ENCODE results near the gene HRH1. TPM values are rescaled to one million over a fixed set of nuclear protein-coding genes. Genes with fewer than 3 reads are reported as not detected.
"Not testable (repeated sequence)": the region's sequence is repeated elsewhere in the genome, so short reads cannot be mapped to it uniquely, and the experiment has no call there.

Gene HRH1
- total RNA-seq, 1 donor from 2014 or later, result 2.1 TPM

DNA sequence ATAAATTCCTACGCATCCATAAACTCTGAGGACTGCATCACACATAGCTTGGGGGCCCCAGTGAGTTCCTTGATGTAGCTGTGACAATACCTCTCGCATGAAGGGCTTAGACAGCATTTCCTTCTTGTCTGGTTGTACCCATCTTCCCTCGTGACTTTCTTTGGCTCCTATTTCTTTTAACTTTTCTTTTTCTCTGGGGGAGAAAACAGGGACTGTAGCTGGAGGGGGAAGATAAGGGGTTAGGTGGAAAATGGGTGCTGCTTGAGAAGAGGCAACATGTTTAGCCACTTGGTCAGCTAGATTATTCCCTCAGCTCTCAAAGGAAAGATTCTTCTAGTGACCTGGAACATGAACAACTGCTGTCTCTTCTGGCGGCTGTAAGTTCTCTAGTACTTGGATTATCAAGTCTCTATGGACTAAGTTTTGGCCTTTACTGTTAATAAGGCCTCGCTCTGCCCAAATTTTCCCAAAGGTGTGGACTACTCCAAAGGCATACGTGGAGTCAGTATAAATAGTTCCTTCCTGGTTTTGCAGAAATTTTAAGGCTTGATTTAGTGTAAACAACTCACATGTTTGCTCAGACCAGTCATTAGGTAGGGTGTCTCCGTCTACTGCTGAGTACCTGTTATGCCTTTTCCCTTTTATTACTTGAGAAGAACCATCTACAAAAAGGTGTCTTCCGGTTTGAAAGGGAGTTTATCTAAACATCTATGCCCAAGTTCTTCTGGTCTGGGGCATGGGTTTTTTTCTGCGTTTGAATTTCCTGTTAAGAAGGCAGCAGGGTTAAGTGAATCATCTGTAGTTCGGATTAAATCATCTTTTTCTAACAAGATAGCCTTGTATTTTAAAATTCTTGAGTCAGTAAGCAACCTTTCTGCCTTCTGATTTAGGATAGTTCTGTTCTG is 96.9 kb downstream of the HRH1 start:
- no peaks in the 10 kb centered on the region for H3K9me3 ChIP-seq (ENCODE audit: insufficient read depth, low read depth, low read length)
- FAIRE-seq (no peak), DNase-seq (ENCODE audit: low read depth) (no peak)
- peaks cover 4% of the 10 kb centered on the region for H3K9me3 Mint-ChIP-seq (ENCODE audit: unreplicated experiment)
- no peak overlapping the region for H2AFZ ChIP-seq (ENCODE audit: low read depth, low read length)
- no peak overlapping the region for H3K4me3 Mint-ChIP-seq (ENCODE audit: unreplicated experiment)
- peaks cover 5% of the 10 kb centered on the region for H3K4me1 Mint-ChIP-seq (ENCODE audit: low read depth, unreplicated experiment)
- peak overlapping the region; percentile 25 for H3K4me2 ChIP-seq (ENCODE audit: low read length)
- peaks cover 11% of the 10 kb centered on the region for H3K4me1 ChIP-seq (ENCODE audit: insufficient read depth, low read length)
- peaks cover 8% of the 10 kb centered on the region for H4K20me1 ChIP-seq (ENCODE audit: insufficient read depth, low read length)
- peaks cover 10% of the 10 kb centered on the region for H3K27me3 Mint-ChIP-seq (ENCODE audit: low read depth, unreplicated experiment)
- H3K27ac Mint-ChIP-seq (ENCODE audit: unreplicated experiment), result no peak overlapping the region
- H3K36me3 Mint-ChIP-seq (ENCODE audit: low read depth, unreplicated experiment), result peaks cover 7% of the 10 kb centered on the region
- H3K79me2 ChIP-seq (ENCODE audit: insufficient read depth, low read length), result peaks cover 15% of the 10 kb centered on the region
- no peaks in the 10 kb centered on the region for H3K36me3 ChIP-seq (ENCODE audit: insufficient read depth, low read length)
- no peak overlapping the region for H3K27ac ChIP-seq (ENCODE audit: low read depth, low read length)
- H3K27me3 ChIP-seq (ENCODE audit: insufficient read depth, low read length), result no peaks in the 10 kb centered on the region
- no peak overlapping the region for H3K9ac ChIP-seq (ENCODE audit: low read length)
- TF ChIP-seq EZH2 (IDR thresholded peaks at IDR 0.05; ENCODE audit: insufficient read depth, low read length), result no peak
- TF ChIP-seq, protein P1, sequence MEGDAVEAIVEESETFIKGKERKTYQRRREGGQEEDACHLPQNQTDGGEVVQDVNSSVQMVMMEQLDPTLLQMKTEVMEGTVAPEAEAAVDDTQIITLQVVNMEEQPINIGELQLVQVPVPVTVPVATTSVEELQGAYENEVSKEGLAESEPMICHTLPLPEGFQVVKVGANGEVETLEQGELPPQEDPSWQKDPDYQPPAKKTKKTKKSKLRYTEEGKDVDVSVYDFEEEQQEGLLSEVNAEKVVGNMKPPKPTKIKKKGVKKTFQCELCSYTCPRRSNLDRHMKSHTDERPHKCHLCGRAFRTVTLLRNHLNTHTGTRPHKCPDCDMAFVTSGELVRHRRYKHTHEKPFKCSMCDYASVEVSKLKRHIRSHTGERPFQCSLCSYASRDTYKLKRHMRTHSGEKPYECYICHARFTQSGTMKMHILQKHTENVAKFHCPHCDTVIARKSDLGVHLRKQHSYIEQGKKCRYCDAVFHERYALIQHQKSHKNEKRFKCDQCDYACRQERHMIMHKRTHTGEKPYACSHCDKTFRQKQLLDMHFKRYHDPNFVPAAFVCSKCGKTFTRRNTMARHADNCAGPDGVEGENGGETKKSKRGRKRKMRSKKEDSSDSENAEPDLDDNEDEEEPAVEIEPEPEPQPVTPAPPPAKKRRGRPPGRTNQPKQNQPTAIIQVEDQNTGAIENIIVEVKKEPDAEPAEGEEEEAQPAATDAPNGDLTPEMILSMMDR (IDR thresholded peaks at IDR 0.05; ENCODE audit: insufficient read depth, low read depth, low read length), result no peak
- no peak overlapping the region for H3K4me3 ChIP-seq (ENCODE audit: insufficient read depth, low read depth, low read length)

DNA sequence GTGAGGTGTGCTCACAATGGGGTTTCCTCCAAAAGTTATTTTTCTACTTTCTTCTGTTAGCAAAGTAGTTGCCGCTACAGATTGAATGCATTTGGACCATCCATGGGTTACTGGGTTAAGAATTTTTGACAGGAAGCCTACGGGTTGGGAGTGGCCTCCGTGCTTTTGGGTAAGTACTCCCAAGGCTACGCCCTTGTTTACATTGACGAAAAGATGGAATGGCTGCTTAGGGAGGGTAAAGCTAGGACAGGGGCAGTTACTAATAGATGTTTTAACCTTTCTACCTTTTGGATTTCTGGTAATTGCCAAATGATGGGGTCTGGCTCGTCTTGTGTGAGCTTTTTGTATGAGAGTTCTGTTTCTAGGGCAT is 97.5 kb downstream of the HRH1 start:
- peaks cover 10% of the 10 kb centered on the region for H3K27me3 Mint-ChIP-seq (ENCODE audit: low read depth, unreplicated experiment)
- H3K4me3 Mint-ChIP-seq (ENCODE audit: unreplicated experiment), result no peak overlapping the region
- Histone ChIP-seq H3K79me2 (ENCODE audit: insufficient read depth, low read length) (peaks cover 15% of the 10 kb centered on the region), H3K9me3 (ENCODE audit: insufficient read depth, low read depth, low read length) (no peaks in the 10 kb centered on the region), H3K27ac (ENCODE audit: low read depth, low read length) (no peak overlapping the region), H3K4me1 (ENCODE audit: insufficient read depth, low read length) (peaks cover 6% of the 10 kb centered on the region), H2AFZ (ENCODE audit: low read depth, low read length) (no peak overlapping the region), H3K4me3 (ENCODE audit: insufficient read depth, low read depth, low read length) (no peak overlapping the region), H3K4me2 (ENCODE audit: low read length) (peak overlapping the region; percentile 25), H3K36me3 (ENCODE audit: insufficient read depth, low read length) (no peaks in the 10 kb centered on the region), H3K9ac (ENCODE audit: low read length) (no peak overlapping the region), H4K20me1 (ENCODE audit: insufficient read depth, low read length) (peaks cover 5% of the 10 kb centered on the region), H3K27me3 (ENCODE audit: insufficient read depth, low read length) (no peaks in the 10 kb centered on the region)
- no peak for DNase-seq (ENCODE audit: low read depth)
- H3K4me1 Mint-ChIP-seq (ENCODE audit: low read depth, unreplicated experiment), result peaks cover 5% of the 10 kb centered on the region
- FAIRE-seq, result no peak
- no peak for TF ChIP-seq EZH2 (IDR thresholded peaks at IDR 0.05; ENCODE audit: insufficient read depth, low read length)
- TF ChIP-seq, protein P1 (IDR thresholded peaks at IDR 0.05; ENCODE audit: insufficient read depth, low read depth, low read length), result no peak
- H3K27ac Mint-ChIP-seq (ENCODE audit: unreplicated experiment), result no peak overlapping the region
- peaks cover 7% of the 10 kb centered on the region for H3K36me3 Mint-ChIP-seq (ENCODE audit: low read depth, unreplicated experiment)
- peaks cover 4% of the 10 kb centered on the region for H3K9me3 Mint-ChIP-seq (ENCODE audit: unreplicated experiment)

DNA sequence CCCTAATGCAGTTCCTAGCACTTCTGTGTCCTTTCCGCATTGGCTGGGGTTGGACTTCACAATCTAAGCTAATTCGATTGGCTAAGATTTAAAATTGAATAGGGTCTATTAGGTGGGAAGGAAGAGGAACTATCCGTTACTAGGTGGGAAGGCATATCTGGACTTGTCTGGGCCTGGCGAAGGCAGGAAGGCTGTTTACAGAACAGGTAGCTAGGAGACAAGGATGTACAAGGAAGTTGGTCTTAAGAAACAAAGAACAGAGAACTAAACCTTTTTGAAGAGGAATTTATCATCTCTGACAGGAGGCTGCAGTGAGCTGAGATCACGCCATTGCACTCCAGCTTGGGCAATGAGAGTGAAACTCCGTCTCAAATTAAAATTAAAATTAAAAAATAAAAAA is 100.6 kb downstream of the HRH1 start:
- no peak overlapping the region for H3K4me2 ChIP-seq (ENCODE audit: low read length)
- peaks cover 11% of the 10 kb centered on the region for H3K36me3 ChIP-seq (ENCODE audit: insufficient read depth, low read length)
- no peak overlapping the region for H2AFZ ChIP-seq (ENCODE audit: low read depth, low read length)
- Mint-ChIP-seq H3K36me3 (ENCODE audit: low read depth, unreplicated experiment) (peaks cover 17% of the 10 kb centered on the region), H3K9me3 (ENCODE audit: unreplicated experiment) (peaks cover 8% of the 10 kb centered on the region), H3K4me1 (ENCODE audit: low read depth, unreplicated experiment) (no peaks in the 10 kb centered on the region), H3K27me3 (ENCODE audit: low read depth, unreplicated experiment) (peaks cover 18% of the 10 kb centered on the region), H3K27ac (ENCODE audit: unreplicated experiment) (no peak overlapping the region), H3K4me3 (ENCODE audit: unreplicated experiment) (no peak overlapping the region)
- FAIRE-seq (no peak), DNase-seq (ENCODE audit: low read depth) (no peak)
- H3K4me3 ChIP-seq (ENCODE audit: insufficient read depth, low read depth, low read length), result no peak overlapping the region
- no peak for TF ChIP-seq EZH2 (IDR thresholded peaks at IDR 0.05; ENCODE audit: insufficient read depth, low read length)
- H3K9ac ChIP-seq (ENCODE audit: low read length), result no peak overlapping the region
- H3K27ac ChIP-seq (ENCODE audit: low read depth, low read length), result no peak overlapping the region
- no peaks in the 10 kb centered on the region for H4K20me1 ChIP-seq (ENCODE audit: insufficient read depth, low read length)
- H3K27me3 ChIP-seq (ENCODE audit: insufficient read depth, low read length), result no peaks in the 10 kb centered on the region
- H3K9me3 ChIP-seq (ENCODE audit: insufficient read depth, low read depth, low read length), result no peaks in the 10 kb centered on the region
- H3K79me2 ChIP-seq (ENCODE audit: insufficient read depth, low read length), result peaks cover 6% of the 10 kb centered on the region
- H3K4me1 ChIP-seq (ENCODE audit: insufficient read depth, low read length), result no peaks in the 10 kb centered on the region

DNA sequence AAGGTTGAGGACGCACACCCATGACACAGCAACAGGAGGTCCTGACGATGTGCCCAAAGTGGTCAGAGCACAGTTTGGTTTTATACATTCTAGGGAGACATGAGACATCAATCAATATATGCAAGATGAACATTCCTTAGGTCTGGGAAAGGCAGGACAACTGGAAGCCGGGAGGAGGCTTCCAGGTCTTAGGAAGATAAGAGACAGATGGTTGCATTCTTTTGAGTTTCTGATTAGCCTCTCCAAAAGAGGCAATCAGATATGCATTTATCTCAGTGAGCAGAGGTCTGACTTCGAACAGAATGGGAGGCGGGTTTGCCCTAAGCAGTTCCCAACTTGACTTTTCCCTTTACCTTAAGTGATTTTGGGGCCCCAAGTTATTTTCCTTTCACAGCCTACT is 101.2 kb downstream of the HRH1 start:
- peaks cover 23% of the 10 kb centered on the region for H3K36me3 Mint-ChIP-seq (ENCODE audit: low read depth, unreplicated experiment)
- FAIRE-seq; H3K27me3 ChIP-seq (ENCODE audit: insufficient read depth, low read length); H3K4me3 Mint-ChIP-seq (ENCODE audit: unreplicated experiment); H3K27ac ChIP-seq (ENCODE audit: low read depth, low read length); H3K79me2 ChIP-seq (ENCODE audit: insufficient read depth, low read length); H3K4me1 ChIP-seq (ENCODE audit: insufficient read depth, low read length); H3K9me3 ChIP-seq (ENCODE audit: insufficient read depth, low read depth, low read length); H4K20me1 ChIP-seq (ENCODE audit: insufficient read depth, low read length); H3K4me3 ChIP-seq (ENCODE audit: insufficient read depth, low read depth, low read length); H3K4me2 ChIP-seq (ENCODE audit: low read length); H3K27ac Mint-ChIP-seq (ENCODE audit: unreplicated experiment); H2AFZ ChIP-seq (ENCODE audit: low read depth, low read length); H3K9ac ChIP-seq (ENCODE audit: low read length); H3K4me1 Mint-ChIP-seq (ENCODE audit: low read depth, unreplicated experiment): not testable (repeated sequence)
- peaks cover 14% of the 10 kb centered on the region for H3K9me3 Mint-ChIP-seq (ENCODE audit: unreplicated experiment)
- DNase-seq (ENCODE audit: low read depth), result peak; percentile 57
- peaks cover 11% of the 10 kb centered on the region for H3K36me3 ChIP-seq (ENCODE audit: insufficient read depth, low read length)
- peaks cover 18% of the 10 kb centered on the region for H3K27me3 Mint-ChIP-seq (ENCODE audit: low read depth, unreplicated experiment)

Measured in astrocyte (in vitro differentiated cells and primary cell).